HG03575 (cell line): ENCODE results near the gene GATA3.
"Not testable (repeated sequence)": the region's sequence is repeated elsewhere in the genome, so short reads cannot be mapped to it uniquely, and the experiment has no call there.

Source experiments
- ATAC-seq: cut with Tn5 transposase; IDR thresholded peaks from one replicate; pipeline ENCODE4 v1.9.1; 2021; ENCODE audit not compliant: unreplicated experiment, insufficient number of reproducible peaks, low FRiP score; ENCODE audit errors: extremely low read depth

GATA3 gene

DNA sequence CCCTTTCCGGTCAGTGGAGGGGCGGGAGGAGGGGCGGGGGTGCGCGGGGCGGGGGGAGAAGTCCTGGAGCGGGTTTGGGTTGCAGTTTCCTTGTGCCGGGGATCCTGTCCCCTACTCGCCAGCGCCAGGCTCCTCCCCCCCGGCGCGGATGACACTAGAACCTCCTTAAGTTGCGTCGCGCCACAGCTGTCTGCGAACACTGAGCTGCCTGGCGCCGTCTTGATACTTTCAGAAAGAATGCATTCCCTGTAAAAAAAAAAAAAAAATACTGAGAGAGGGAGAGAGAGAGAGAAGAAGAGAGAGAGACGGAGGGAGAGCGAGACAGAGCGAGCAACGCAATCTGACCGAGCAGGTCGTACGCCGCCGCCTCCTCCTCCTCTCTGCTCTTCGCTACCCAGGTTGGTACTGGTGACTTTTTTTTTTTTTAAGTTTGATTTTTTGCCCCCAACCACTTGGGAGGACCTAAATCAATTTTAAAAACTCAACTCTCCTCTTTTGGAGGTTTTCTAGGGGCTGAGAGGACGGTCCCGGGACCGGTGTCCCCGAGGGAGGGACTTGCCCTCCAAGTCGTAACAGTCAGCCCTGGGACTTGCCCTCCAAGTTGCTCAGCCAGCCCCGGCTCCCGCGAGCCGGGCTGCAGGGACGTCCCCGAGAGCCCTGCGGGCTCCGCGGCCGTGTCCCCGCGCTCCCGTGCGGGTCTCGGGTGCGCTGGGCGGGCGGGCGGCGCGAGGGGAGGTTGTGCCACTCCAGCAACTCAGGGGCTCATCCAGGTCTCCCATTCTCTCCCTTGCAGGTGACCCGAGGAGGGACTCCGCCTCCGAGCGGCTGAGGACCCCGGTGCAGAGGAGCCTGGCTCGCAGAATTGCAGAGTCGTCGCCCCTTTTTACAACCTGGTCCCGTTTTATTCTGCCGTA, at the start of gene GATA3:
Gene GATA3 (plus strand): TSS at position 195 of the 914 bp plus-strand sequence. CDS start 968 bp downstream, outside the sequence.
- ATAC-seq, result no peak

DNA sequence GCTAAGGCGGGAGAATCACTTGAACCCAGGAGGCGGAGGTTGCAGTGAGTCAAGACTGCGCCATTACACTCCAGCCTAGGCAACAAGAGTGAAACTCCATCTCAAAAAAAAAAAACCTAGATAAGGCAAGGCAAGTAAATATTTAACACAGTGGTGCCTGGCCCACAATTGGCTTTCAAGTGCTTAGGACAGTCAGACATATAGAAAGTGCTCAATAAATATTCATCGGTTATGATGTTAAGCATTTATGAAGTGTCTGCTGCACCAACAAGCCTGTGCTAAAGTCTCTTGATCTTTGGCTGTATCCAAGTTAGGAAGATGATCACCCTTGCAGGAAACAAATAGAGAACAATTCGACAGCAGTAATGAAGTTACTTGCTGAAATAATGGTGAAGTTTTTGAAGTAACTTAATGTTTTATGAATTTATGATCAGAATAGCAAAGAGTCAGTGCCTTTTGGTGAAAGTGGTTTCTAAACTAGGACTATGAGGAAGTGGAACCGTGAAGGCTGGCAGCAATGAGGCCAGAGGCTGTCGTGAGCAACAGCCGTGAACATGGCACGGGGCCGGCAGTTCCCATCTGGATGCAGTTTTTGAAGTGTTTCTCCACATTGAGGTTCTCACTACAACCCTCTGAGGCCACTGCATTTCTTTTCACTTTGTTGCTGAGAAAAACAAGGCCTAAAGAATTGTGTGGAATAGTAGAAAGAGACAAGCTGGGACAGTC, 48.1 kb upstream of the GATA3 start:
- ATAC-seq, result no peak

DNA sequence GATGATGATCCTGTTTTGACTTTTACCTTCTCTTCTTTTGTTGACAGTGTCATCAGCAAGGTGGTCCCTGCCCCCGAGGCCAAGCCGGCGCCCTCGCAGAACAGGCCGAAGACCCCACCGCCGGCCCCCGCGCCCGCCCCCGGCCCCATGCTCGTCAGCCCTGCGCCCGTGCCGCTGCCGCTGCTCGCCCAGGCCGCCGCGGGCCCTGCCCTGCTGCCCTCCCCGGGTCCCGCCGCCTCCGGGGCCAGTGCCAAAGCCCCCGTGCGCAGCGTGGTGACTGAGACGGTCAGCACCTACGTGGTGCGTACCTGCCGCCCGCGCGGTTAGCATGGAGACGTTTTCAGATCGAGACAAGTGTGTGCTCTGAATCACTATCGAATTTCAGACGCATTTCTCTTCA, 45.5 kb upstream of the GATA3 start:
- no peak for ATAC-seq

DNA sequence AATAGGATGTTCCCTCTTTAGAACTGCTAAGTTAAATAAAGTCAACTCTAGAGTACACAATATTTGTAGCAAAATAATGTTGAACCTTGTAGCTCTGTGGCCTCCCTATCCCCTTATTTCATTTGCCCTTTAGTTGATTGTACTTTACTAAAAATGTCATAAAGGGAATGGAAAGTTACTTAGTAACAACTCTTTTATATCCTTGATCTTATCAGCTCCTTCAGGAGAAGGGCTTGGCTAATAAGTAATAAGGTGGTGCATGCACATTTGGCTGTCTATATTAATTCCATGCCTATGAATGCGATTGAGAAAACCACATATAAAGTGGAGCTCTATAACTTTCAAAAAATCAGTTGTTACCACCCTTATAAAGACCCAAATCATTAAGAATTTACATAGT, 41.5 kb upstream of the GATA3 start:
- no peak for ATAC-seq

DNA sequence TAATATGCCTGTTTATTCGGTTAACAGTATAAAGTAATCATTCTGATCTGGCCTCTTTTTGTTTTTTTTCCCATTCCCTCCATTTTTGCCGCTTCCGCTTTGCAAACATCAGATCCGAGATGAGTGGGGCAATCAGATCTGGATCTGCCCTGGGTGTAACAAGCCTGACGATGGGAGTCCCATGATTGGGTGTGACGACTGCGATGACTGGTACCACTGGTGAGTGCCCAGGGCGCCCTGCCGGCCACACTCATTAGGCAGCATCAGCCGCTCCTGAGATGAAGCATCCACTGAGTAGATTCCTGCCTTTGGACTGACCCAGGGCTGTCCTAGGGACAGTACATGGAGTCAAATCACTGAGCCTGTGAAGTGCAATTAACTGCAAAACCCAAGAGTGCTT, 40.9 kb upstream of the GATA3 start:
- ATAC-seq, result no peak

DNA sequence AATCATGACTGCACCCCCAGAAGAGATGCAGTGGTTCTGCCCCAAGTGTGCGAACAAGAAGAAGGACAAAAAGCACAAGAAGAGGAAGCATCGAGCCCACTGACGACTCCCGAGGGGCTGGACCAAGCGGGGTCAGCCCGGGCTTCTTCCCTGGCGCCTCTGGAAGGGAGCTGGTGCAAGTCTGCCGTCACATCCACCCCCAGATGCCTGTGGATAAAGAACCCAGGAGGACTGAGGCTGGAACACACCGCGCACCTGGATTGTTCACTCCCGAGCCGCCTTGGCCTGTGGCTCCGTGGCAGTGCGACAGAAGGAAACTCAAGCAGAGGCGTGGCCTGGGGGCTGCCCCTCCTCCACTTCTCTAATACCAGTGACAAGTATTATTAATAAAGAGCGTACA, 39.8 kb upstream of the GATA3 start:
- ATAC-seq, result no peak

DNA sequence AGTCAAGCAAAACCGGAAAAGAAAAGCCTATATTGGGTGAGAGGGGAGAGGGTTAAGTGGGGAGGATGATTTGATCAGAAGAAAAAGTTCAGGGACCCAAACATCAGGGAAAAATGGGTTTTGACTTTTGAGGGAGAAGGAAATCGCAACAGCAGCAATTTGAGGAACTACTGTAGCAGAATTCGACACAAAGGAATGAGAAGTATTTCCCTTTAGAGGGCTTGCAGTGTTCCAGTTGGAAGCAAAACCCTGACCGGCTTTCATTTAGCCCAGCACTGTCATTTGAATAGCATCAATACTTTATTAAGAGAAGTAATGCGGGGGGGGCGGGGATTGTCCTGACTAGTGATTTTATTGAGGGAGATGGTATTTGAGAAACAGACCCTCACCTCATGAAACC, 37.2 kb upstream of the GATA3 start:
- ATAC-seq, result no peak

DNA sequence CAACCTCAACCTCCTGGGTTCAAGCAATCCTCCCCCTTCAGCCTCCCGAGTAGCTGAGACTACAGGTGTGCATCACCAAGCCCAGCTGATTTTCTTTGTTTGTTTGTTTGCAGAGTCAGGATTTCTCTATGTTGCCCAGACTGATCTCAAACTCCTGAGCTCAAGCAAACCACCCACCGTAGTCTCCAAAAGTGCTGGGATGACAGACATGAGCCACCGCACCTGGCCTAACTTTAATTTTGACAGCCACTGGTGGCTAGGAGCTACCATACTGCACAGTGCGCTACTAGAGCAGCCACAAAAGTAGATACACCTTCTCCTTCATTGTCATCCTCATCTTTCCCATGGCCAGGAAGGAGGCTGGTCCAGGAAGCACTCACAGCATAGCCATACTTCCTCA, 31.2 kb upstream of the GATA3 start:
- ATAC-seq, result no peak

DNA sequence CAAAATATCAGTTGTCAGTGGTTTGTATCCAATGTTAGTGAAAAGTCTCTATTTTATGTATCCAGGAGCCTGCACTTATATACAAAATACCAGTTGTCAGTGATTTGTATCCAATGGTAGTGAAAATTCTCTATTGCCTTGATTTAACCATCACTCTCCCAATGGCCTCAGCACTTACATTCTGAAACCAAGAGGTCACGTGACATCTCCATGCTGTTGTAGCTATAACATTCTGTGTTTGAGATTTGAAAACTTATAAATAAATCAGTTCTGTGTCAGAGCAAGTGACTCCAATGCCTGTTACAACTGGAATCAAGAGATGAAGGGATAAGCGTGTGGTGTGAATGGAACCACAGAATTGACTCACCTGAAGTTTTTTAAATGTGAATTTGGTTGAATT, 30.6 kb upstream of the GATA3 start:
- ATAC-seq, result no peak

DNA sequence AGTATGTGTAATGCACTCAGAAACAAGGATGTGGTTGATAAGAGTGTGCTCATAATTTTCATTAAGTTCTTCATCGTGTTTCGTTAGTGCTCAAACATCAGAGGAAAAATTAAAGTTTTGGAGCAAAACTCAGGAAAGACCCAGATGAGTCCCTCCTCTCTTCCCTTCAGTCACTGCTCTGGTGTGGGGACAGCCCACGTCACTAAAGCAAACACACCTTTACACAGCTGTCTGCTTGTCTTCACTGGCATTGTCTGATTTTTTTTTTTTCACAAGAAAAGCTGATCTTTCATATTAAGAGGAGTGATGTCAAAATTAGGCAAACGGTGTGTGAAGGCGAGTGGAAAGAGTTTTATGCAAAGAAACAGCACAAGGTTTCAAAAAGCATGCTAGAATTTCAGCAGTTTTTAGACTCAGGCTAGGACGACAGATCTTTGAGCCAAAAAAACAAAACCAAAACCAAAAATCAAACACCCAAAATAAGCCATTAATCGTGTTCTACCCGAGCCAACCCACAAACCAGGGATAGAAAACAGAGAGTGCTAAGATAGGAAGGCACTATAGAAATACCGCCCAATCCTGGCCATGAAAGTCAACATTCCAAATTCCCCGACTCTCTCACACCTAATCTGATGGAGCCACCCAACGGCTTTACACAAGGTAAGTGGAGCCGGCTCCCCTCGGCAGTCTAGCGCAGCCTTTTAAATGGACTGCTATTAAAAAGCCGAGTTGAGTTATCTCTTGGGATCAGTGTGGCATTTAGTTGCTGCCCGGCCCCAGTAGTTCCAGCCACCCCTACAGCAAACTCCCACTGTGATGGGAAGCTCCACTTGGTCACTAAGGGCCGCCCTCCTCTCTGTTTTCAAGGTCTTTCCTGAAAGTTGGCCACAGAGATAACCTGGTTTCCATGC, 27.9 kb upstream of the GATA3 start:
- ATAC-seq, result no peak

DNA sequence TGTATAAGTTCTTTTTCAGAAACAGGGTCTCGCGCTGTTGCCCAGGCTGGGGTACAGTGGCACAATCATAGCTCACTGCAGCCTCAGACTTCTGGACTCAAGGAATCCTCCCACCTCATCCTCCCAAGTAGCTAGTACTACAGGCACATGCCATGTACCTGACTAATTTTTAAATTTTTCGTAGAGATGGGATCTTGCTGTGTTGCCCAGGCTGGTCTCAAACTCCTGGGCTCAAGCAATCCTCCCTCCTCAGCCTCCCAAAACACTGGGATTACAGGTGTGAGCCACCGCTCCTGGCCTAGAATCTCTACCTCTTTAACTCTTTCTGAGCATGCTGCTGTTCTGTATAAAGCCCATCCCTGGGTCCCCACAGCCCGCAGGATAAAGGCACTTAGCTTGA, 23.3 kb upstream of the GATA3 start:
- not testable (repeated sequence) for ATAC-seq

DNA sequence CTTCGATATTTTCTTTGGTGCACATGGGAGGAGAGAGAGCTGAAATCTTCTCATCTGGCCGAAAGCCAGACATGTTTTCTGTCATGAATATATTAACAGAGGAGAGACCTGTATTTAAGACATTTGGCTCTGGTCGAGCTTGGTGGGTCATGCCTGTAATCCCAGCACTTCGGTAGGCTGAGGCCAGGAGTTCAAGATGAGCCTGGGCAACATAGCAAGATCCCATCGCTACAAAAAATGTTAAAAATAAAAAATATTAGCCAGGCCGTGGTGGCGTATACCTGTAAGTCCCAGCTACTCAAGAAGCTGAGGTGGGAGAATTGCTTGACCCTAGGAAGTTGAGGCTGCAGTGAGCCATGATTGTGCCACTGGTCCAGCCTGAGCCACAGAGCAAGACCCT, 21.9 kb upstream of the GATA3 start:
- ATAC-seq, result no peak

DNA sequence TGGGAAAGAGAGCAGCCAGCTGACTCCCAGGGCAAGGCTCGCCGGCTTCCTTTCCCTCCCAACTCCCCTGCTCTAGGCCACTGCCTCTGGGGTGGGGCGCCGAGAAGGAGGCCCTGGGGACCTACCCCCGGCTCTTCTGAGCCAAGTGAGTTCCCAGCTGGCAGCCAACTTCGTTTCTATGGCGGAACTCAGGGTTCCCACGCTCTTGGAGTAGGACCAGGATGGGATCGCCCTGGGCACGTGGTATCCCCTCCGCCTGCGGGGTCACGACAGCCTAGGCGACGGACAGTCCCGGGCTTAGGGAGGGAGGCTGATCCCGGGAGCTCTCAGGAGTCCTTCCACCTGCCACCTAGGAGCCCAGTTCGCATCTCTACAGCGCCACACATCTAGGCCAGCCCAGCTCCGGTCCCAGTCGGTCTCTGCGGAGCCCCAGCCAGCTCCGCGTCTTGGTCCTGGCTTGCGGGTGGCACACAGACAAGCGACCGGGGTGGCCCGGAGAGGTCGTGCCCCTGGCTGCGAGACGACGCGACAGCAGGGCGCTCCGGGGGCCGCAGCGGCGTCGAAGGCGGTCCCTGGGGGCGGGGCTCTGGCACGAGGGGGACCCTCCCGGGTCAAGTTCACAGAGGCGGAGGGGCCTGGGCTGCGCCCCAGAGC, 20.5 kb upstream of the GATA3 start:
- ATAC-seq, result no peak

DNA sequence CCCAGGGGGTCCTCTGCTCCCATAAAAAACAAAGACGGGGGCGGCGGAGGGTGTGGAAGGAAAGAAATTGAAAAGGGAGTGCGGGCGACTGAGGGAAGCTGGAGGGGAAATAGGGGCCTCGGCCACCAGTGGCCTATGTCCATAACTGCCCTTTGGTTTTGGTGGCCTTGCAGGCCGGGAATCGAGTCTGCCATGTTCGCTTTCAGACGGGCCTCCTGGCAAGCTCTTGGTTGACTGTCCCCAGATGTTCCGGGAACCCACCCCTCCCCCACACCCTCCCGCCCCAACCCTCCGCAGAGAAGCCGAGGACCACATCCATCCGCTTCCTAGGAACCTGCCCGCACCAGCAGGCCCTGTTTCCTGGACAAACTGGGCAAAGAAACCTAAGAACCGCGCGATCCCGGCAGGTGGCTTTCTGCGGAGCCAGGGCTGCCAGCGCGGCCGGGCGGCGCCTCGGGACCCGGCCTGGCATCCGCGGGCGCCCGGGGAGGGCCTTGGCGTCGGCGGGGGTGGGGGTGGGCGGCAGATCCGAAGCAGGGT, 20.0 kb upstream of the GATA3 start:
- no peak for ATAC-seq

DNA sequence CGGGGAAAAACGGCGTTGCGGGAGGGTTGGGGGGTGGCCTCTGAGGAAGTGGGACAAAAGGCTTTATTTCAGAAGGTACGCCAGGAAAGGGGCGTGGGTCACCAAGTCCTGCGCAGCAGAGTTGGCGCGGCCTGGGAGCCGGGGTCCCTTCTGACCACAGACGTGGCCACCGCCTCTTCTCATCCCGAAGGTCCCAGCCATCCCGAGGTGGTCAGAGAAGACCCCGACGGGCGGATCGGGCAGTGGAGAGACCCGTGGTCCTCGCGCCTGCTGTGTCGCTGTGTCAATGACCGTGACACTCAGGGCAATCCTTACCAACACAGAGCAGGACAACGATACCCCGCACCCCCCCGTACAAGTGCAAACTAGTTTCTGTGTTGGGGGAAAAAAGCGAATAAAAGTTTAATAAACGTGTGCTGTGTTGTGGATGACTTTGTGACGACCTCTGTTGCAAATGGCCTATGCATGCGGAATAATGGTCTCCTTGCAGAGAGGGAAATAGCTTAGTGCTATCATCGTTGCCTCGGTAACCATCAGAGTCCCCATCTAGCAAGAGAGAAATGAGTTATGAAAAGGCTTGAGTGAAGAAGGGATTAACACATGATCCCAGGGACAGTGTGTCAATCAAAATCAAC, 19.4 kb upstream of the GATA3 start:
- no peak for ATAC-seq

DNA sequence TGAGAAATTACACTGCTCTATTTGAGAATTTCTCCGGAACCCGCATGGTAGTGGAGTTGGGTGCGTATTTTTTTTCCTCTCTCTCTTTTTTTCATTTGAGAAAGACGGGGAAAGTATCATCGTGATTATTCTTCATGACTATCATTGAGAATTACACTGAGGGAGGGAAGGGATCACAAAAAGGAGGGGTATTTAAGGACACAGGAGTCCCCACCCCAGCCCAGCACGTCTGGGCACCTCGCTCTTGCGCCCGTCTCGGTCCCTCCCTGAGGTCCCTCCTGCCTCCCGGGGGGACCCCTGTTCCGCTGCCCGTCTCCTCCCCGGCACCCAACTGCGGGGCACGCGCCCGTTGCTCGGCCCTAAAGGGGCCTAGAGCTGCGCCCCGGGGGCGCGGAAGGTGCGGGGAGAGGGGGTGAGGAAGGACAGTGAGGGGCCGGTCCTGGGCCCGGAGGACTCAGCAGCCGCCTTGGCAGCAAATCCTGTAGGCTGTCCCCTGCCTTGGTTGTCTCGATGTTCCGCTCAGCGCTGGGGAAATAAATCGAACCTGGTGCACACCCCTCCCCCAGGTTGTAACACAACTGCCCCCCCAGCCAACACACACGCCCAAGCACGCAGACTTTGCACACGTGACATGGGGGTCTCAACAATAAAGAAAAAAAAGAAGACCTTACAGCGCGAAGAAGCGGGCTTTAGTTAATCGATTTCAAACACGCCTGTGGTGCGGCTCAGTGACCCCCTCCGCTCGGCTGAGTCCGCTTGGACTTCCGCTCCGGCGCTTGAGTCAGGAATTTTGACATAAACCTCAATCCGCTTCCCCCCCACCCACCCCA, 18.6 kb upstream of the GATA3 start:
- ATAC-seq, result no peak

DNA sequence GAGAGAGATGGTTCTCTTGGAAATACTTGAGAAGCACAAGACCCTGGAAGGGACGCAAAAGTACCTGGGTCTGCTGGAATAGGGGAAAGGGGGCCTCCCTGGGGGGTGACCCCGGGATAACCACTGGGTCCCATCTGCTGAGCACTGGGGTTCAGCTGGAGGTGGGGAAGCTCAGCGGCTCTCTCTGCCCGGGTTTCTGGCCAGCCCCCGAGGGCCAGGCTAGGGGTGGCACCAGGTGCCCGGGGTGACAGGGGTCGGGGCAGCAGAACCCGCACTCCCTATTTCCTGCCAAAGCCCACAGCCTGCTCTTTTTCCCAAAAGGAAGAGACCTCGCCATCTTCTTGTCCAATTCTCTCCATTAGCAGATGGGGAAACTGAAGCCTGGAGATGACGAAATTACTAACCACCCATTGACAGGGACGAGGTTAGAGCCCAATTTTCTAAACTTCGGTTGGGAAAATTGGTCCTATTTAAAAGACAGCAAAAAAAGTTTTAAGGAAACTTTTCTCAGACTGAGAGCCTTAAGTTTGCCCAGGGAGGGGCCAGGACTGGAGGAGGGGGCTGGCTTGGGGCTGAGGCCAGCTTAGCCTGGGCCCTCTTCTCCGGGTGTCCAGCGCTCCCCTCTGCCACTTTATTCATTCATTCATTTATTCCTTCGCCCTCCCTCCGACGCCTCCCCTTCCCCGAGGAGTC, 17.8 kb upstream of the GATA3 start:
- no peak for ATAC-seq
